GM19438 (cell line): ENCODE measurements around the gene GALNTL6.
"Not testable (repeated sequence)": the region's sequence is repeated elsewhere in the genome, so short reads cannot be mapped to it uniquely, and the experiment has no call there.

Experiments
- ATAC-seq: cut with Tn5 transposase; IDR thresholded peaks from one replicate; pipeline ENCODE4 v1.9.1; 2021; ENCODE audit warnings: low read depth; ENCODE audit not compliant: unreplicated experiment

The GALNTL6 gene

GRCh38 chr4:172778583-172778982 is 965.4 kb downstream of the GALNTL6 start:
- ATAC-seq, result no peak

DNA sequence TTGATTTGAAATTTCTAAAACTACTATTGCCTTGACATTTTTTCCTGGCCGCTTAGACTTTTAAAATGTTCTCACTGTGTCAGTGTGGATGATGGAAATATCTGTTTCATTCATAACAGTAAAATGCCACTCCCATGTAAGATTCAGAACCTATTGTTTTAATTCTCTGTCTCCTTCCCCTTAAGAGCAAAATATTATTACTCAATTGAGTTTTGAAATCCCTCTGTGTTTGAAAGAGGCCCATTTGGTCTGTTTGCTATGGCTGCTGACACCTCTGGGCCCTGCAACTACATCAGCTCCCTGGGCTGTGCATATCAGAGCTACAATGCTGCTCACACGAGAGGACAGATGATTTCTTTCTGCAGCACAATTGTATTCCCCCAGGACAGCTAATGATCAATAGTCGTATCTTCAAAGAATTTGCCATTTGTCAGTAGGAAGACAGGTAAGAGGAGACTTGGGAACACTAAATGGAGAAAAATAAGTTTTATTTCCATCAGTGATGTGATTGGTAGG is 967.4 kb downstream of the GALNTL6 start:
- no peak for ATAC-seq

GRCh38 chr4:172785613-172786012 is 972.4 kb downstream of the GALNTL6 start:
- no peak for ATAC-seq

DNA sequence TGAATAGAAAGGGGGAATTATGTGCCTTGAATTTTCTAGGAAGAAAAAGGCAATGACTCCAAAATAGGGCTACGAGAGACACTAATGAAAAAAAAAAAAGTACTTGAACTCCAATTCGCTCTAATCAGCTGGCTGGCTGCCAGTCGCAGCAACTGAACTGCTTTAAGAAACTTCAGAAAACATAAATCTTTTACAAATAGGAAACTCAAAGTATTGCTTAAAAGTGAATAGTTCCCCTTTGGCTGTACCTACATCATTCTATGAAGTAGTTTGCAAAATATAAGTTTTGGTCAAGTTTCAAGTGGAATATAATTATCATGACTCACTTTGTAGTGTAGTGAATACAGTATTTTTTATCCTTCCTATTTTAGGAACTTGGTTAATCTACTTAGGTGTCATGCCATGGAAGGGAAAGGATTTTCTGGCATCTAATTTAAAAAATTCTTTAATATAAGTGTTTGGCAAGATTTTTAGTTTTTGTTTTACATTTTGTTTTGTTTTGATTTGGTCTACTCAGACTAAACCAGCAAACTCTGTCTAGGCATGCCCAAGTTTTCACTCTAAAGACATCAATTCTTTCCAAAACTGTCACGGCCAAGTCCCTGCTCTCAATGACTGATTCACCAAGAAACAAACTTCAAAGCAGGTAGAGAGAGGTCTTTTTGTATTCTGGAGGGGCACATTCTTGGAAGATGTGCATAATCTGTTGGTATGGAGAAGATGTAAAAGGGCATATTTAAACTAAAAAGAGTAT is 973.0 kb downstream of the GALNTL6 start:
- ATAC-seq, result no peak

- no peak for ATAC-seq
Measured at GRCh38 chr4:172787111-172787510, 973.9 kb downstream of the GALNTL6 start.

GRCh38 chr4:172791841-172792240 is 978.6 kb downstream of the GALNTL6 start:
- ATAC-seq, result no peak

- no peak for ATAC-seq
Measured at GRCh38 chr4:172793565-172794306, 980.5 kb downstream of the GALNTL6 start.

- no peak for ATAC-seq
Measured at GRCh38 chr4:172794307-172794703, 981.1 kb downstream of the GALNTL6 start.

- ATAC-seq, result not testable (repeated sequence)
Measured at GRCh38 chr4:172797281-172797680, 984.1 kb downstream of the GALNTL6 start.

GRCh38 chr4:172802032-172802431 is 988.8 kb downstream of the GALNTL6 start:
- no peak for ATAC-seq

- no peak for ATAC-seq
Measured at GRCh38 chr4:172806841-172807240, 993.6 kb downstream of the GALNTL6 start.

- no peak for ATAC-seq
Measured at GRCh38 chr4:172808196-172808595, 995.0 kb downstream of the GALNTL6 start.

DNA sequence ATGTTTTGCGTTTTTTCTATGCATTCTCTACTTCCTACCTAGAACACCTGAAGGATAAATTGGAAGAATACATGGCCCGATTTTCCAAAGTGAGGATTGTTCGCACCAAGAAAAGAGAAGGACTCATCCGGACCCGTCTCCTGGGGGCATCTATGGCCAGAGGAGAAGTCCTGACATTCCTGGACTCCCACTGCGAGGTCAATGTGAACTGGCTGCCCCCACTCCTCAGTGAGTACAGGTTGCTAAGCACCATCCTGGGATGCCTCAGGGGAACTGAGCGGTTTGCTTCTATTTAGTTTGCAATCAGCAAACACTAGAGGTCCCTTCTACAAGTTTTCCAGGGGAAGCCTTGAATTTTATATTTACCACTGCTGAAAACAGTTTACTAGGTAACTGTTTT is 996.1 kb downstream of the GALNTL6 start:
- no peak for ATAC-seq

DNA sequence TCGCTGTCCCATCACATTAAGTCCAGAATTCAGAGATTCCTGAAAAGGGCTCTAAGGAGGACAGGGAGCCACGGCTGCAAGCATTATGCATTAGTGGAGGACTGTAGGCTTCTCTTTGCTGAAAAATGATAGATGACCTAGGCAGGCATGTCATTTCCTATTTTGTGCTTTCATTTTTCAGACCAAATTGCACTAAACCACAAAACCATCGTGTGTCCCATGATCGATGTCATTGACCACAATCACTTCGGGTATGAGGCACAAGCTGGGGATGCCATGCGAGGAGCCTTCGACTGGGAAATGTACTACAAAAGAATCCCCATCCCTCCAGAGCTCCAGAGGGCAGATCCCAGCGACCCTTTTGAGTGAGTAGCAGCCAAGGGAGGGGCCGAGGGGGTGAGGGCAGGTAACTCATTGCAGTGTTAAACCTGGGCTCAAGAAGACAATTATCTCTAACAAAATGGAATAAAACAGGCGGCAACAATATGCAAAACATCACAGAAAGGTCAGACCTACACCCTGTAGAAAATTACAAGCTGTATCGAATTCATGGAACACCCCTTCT is 1000.2 kb downstream of the GALNTL6 start:
- ATAC-seq, result peak; percentile 88

GRCh38 chr4:172815499-172816164 is 1002.4 kb downstream of the GALNTL6 start:
- ATAC-seq, result no peak

- no peak for ATAC-seq
Measured at GRCh38 chr4:172818901-172819300, 1005.7 kb downstream of the GALNTL6 start.

GRCh38 chr4:172819353-172819752 is 1006.1 kb downstream of the GALNTL6 start:
- no peak for ATAC-seq

- ATAC-seq, result no peak
Measured at GRCh38 chr4:172822331-172822730, 1009.1 kb downstream of the GALNTL6 start.

DNA sequence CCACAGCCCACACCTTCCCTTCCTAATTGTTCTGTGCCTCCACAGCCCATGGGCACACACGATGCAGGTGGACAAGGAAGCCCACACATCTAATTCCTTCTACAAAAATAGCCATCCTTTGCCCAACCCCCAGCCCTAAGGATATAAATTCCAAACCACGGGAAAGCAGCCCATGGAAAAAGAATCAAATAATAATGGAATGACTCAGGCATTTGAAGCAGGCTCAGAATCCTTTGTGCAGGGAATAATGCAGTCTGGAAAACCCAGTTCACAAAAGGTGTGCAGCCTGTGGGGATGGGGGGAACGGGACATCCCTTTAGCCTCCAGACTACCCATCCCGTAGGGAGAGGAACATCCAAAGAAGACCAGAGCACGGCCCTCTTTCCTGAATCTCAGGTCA is 1013.1 kb downstream of the GALNTL6 start:
- ATAC-seq, result no peak

DNA sequence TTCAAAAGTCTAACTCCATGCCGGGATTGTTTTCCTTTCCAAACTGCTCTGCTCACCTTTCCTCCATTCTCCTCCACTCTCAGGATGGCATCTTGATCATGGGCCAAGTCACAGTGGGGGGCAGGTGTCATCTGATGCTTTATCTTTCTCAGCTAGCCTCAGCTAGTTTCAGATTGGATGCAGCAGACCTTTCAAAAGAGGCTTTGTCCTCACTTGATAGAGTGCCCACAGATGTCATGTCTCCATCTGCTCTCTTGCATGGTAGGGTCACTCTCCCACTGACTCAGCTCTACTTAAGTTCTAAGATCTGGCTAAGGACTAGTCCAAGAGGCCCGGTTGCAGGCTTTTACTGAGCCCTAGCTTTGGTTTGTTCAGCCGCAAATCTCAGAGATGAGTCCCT is 1013.7 kb downstream of the GALNTL6 start:
- ATAC-seq, result no peak

DNA sequence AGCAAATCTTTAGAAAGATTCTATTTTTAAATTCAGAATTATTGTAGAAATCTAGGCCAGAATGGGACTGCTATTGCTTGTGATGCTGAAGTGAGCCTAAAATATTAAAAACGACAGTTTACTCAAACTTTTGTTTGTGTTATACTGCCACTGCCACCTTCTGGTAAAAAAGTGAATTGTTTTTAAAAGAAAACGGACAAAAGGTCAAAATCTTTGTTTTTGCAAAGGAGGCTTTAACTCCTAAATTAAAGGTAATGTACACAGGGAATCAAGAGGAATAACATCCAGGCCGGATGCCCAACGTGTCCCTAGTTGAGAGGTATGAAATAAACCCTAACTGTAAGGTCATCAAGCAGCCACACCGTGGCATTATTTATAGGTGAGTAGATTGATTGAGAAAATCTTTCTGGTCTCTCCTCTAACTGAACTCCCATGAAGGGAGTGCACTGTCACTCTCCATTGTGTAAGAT is 1017.1 kb downstream of the GALNTL6 start:
- ATAC-seq, result no peak
